ENCODE data around the gene TEX19. TPM values are rescaled to one million over a fixed set of nuclear protein-coding genes. Genes with fewer than 3 reads are reported as not detected.

Gene TEX19
- total and polyA plus RNA-seq, 11 donors = not detected

DNA sequence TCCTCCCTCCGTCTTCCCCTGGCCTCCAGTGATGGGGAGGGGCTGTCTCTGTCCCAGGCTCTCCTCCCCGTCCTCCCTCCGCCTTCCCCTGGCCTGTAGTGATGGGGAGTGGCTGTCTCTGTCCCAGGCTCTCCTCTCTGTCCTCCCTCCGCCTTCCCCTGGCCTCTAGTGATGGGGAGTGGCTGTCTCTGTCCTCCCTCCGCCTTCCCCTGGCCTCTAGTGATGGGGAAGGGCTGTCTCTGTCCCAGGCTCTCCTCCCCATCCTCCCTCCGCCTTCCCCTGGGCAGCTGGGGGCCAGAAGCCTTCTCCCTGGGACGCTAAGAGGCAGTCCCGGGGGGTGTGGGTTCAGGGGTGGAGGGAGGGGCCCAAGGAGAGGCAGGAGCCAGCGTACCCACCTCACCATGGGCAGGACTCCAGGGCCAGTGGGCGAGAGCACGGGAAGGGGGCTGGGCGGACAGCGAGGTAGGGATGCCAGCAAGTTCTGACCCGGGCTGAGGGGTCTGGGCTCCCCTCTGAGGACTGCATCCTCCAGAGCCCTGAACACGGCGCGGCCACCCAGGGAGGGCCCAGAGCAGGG lies 27.3 kb downstream of the TEX19 start:
- DNase-seq (peak in 2 of 5 donors; percentile 39 to 62), ATAC-seq (peak in 2 of 4 donors; percentile 7 to 53)
- Histone ChIP-seq H3K27me3 (peaks cover 0 to 22% (median 0%) of the 10 kb centered on the region in 9 donors), H3K9me3 (no peaks in the 10 kb centered on the region), H3K27ac (no peak overlapping the region), H3K4me1 (peaks cover 3 to 31% (median 15%) of the 10 kb centered on the region in 12 donors), H3K36me3 (peaks cover 0 to 4% (median 0%) of the 10 kb centered on the region in 9 donors), H3K4me3 (no peak overlapping the region)
- 48 to 67% (median 58%) methylated on average over 12 to 17 of the region's 17 CpGs for whole genome bisulfite sequencing, 4 donors
- intact Hi-C loops (cut with DNase I) = no loop called here
- TF ChIP-seq, protein P1, sequence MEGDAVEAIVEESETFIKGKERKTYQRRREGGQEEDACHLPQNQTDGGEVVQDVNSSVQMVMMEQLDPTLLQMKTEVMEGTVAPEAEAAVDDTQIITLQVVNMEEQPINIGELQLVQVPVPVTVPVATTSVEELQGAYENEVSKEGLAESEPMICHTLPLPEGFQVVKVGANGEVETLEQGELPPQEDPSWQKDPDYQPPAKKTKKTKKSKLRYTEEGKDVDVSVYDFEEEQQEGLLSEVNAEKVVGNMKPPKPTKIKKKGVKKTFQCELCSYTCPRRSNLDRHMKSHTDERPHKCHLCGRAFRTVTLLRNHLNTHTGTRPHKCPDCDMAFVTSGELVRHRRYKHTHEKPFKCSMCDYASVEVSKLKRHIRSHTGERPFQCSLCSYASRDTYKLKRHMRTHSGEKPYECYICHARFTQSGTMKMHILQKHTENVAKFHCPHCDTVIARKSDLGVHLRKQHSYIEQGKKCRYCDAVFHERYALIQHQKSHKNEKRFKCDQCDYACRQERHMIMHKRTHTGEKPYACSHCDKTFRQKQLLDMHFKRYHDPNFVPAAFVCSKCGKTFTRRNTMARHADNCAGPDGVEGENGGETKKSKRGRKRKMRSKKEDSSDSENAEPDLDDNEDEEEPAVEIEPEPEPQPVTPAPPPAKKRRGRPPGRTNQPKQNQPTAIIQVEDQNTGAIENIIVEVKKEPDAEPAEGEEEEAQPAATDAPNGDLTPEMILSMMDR (IDR thresholded peaks at IDR 0.05) = no peak
- TF ChIP-seq POLR2A (IDR thresholded peaks at IDR 0.05) = no peak

DNA sequence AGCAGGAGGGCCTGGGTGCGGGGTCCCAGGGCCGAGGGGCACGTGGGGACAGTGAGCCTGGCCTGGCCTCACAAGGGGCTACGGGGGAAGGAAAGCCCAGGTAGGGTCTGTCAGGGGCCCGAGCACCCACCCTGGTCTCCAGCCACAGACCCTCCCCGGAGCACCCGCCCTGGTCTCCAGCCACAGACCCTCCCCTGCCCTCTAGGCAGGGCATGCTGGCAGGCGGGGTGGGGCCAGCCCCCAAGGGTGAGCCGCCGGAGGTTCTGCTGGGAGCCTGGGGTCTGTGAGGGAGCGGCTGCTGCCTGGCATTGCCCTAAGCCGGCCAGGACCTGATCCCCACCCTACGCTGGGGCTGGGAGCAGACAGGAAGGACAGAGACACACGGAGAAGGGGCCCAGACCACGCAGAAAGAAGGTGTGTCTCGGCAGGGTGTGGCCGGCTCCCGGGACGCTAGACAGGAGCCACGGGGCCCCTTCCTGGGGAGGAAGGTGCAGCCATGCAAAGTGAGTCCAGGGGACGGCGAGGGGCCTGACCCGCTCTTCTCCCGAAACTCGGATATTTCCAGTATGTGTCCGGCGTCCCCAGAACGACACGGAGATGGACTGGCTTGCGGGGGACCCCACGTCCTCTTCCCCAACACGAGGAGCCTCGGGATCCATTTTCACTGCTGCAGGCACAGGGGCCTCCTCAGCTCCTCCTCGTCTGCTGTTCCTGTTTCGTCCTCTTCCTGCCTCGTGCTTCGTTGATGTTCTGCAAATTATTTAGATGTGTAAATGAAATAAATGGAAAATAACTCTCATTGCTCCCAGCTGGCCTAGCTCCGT lies 28.0 kb downstream of the TEX19 start:
- Histone ChIP-seq H3K4me3 (no peak overlapping the region), H3K9me3 (no peaks in the 10 kb centered on the region), H3K36me3 (peaks cover 0 to 11% (median 0%) of the 10 kb centered on the region in 9 donors), H3K27ac (no peak overlapping the region), H3K4me1 (peaks cover 3 to 31% (median 15%) of the 10 kb centered on the region in 12 donors), H3K27me3 (peaks cover 0 to 22% (median 0%) of the 10 kb centered on the region in 9 donors)
- no peak for TF ChIP-seq POLR2A (IDR thresholded peaks at IDR 0.05)
- TF ChIP-seq, protein P1 (IDR thresholded peaks at IDR 0.05) = no peak
- intact Hi-C loops (cut with DNase I) = no loop called here
- DNase-seq = peak in 1 of 5 donors; percentile 40
- ATAC-seq = no peak
- 68 to 74% (median 71%) methylated on average over 24 to 38 of the region's 38 CpGs for WGBS, 4 donors

DNA sequence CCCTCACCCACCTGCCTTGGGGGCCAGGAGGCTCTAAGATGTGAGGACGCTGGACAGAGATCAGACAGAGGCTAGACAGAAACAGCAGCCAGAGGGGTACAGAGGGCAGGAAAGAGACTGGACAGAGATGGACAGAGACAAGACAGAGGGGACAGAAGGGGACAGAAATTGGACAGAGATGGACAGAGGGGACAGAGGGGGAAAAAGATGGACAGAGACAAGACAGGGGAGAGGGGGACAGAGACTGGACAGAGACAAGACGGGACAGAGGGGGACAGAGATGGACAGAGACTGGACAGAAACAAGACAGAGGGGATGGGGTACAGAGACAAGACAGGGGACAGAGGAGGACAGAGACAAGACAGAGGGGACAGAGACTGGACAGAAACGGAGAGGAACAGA lies 28.7 kb downstream of the TEX19 start:
- Histone ChIP-seq H3K36me3 (peaks cover 0 to 18% (median 0%) of the 10 kb centered on the region in 9 donors), H3K4me3 (no peak overlapping the region), H3K27ac (no peak overlapping the region), H3K9me3 (no peaks in the 10 kb centered on the region), H3K4me1 (peaks cover 3 to 31% (median 15%) of the 10 kb centered on the region in 12 donors), H3K27me3 (peaks cover 0 to 22% (median 0%) of the 10 kb centered on the region in 9 donors)
- peak in 1 of 5 donors; percentile 5 for DNase-seq
- no peak for TF ChIP-seq POLR2A (IDR thresholded peaks at IDR 0.05)
- TF ChIP-seq, protein P1 (IDR thresholded peaks at IDR 0.05) = no peak
- 63 to 77% (median 75%) methylated on average over 3 of the region's 3 CpGs for WGBS, 4 donors
- ATAC-seq = no peak
- intact Hi-C loops (cut with DNase I) = no loop called here
